NCI-H1092 treated with DMSO at 0.1 percent for 48 hours (cell line): ENCODE measurements around the gene PLXND1.
"Not testable (repeated sequence)": the region's sequence is repeated elsewhere in the genome, so short reads cannot be mapped to it uniquely, and the experiment has no call there.

Source experiments
- DNase-seq: peaks from one replicate; lab custom pipeline; 2025; lab: John Stamatoyannopoulos, UW

The PLXND1 gene

DNA sequence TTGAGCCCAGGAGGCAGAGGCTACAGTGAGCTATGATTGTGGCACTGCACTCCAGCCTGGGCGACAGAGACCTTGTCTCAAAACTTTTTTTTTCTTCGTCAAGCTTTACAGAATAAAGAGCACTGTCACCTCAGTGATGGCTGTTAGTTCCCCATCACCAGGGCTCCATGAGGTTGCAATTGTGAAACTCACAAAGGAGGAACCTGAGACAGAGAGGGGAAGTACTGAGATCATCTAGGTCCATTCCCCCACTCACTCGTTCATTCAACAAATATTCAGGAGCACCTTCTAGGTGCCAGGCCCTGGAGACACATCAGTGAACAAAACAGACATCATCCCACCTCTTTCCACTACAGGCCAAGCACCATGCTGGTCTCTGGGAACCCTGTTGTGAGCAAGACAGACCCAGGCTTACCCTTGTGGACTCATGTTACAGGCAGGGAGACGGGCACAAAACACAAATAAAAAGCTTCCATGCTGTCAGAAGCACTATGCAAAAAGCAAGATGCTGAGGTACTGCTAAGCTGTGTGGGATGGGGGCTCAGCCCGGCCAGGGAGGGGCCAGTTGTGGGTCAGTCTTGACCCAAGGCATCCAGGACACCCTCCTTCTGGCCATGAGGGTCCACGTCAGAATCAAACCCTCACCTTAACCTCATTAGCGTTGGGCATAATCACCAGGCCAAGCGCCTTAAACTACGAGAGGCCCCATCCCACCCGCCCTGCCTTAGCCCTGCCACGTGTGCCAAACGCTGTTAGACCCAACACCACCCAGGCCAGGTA, 80.2 kb downstream of the PLXND1 start:
- DNase-seq: no peak

DNA sequence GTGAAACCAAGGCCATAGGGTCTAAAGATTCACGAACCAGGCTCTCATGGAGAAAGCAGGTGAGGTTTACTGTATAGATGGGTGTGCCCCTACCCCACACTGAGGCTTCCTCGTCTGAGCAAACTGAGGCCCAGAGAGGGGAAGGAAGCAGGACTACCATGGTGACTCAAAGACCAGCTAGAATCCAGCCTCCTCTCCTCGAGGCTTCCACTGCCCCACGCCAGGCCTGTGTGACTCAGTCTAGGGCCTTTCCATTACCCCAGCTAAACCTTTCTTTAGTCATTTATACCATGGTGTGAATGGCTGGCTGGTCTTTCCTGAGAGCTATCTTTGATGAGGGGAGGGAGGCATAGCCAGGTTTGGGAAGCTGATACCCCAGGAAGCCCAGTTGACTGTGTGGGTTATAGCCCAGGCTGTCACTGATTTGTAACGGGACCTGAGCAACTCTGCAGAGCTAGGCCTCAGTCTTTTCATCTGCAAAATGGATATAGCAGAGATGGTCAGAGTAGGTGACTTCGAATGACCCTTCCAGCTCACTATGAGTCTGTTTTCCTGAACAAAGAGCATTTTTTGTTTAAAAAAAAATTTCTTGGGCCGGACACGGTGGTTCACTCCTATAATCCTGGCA, 81.0 kb downstream of the PLXND1 start:
- DNase-seq: no peak

DNA sequence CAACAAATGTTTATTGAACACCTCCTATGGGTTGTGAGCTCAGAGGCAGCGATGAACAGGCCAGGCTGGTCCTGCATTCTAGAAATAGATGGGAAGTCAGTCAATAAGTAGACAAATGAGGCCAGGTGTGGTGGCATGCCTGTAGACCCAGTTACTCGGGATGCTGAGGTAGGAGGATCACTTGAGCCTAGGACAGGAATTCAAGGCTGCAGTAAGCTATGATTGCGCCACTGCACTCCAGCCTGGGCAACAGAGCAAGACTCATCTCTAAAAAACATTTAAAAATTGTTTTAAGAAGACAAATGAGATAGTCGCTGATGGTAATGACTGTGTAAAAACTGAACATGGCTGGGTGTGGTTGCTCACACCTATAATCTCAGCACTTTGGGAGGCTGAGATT, 82.4 kb downstream of the PLXND1 start:
- no peak for DNase-seq

GRCh38 chr3:129522953-129523352, 83.5 kb downstream of the PLXND1 start:
- DNase-seq: no peak

- no peak for DNase-seq
Measured at GRCh38 chr3:129521611-129522010, 84.9 kb downstream of the PLXND1 start.

DNA sequence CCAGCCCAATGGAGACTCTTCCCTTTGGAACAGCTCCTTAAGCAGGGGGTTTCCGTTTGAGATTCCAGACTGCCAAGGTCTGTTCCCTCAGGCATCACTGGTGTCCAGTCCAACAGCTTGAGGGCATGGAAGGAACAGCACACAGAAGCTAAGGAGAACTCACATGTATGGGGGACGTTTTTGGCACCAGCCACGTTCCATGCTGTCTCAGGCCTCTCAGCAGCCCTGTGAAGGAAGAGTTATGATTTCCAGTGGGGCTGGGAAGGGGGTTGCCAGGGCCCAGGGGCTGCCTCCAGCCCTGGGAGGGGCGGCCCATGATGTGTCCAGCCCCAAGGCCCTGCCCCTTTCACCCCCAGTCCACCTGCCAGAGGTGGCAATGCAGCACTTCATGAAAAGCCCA, 85.5 kb downstream of the PLXND1 start:
- no peak for DNase-seq

DNA sequence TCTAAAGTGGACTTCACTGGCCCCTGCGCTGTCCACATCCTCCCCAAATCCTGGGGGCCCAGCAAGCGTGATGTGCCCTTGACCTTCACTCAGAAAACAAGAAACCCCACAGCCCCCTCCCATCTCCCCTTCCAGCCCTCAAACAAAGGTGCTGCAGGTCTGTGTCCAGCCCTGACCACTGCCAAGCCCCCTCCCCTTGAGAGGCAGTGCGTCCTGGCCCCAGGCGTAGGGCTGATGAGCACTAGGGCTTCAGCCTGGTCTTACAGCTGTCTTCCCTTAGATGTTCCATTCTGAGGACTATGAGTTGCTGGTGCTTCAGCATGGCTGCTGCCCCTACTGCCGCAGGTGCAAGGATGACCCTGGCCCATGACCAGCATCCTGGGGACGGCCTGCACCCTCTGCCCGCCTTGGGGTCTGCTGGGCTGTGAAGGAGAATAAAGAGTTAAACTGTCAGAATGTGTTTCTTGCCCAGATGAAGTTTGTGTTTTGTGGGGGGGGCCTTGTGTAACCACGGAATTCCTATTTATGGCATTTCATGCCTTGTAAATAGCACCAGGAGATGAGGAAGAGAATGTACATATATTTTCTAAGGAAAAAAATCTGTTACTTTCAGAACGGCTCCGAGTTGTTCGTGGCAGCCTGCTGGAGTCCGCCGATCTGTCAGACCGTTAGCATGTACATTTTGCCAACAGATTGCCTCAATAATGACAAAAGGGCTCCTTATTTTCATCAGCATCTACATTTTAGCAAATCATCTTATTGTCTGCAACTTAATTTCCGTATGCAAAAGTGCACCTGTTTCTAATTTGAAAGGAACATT, 86.4 kb downstream of the PLXND1 start:
- no peak for DNase-seq

- no peak for DNase-seq
Measured at GRCh38 chr3:129519449-129519848, 87.0 kb downstream of the PLXND1 start.

DNA sequence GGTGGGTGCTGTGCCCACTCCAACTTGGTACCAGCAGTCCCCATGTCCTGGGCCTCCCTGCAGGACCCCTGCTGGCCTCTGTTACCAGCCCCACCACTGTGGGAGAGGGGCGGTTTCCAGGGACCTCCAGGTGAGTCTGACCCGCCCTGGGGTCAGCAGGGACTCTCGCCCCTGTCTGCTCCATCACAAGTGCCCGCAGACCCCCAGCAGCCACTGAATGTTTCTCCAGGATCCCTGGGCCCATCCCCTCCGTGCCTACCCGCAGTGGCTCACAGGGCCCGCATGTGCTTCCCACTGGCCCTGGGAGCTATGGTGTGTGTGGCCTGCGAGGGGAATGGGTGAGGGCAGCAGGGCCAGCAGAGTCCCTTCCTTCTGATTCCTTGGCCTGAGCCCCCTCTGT, 87.9 kb downstream of the PLXND1 start:
- DNase-seq: no peak

DNA sequence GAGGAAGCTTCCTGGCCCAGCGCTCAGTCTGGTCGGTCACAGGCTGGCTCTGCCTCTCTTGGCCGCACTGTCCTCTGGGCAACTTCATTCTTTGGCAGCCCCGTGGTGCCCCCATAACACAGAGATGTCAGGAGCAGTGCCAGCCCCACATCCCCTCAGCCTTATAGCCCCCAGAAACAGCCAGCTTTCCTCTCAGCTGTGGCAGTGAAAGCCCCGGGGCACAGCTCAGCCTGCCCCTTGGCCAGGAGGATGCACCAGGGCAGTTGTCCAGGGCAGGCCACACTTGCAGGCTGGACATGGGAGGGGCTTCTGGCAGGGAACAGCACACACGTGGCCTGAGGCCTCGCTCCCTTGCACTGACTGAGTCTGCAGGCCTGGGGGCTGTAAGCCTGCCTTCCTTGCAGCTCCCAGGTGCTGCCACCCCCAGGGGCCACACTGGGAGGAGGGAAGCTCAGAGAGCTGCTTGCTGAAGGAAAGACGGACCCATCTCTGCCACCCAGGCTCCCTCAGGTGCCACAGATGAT, 88.4 kb downstream of the PLXND1 start:
- DNase-seq: no peak

DNA sequence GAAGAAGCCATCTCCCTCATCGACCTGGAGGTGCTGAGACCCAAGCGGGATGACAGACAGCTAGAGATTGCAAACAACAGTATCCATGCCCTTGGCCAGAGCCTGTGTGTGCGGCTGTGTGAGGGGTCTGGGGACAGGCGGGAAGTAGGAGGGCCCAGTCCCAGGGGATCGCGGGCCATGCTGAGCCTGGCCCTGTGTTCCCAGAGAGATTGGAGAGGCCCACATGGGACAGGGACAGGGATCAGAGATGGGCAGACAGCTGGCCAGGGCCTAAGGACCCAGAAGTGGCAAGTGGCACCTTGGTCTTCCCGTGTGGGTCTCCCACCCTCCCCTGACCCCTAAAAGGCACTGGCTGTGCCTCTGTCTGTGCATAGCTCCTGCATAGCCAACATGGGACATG, 89.0 kb downstream of the PLXND1 start:
- no peak for DNase-seq

GRCh38 chr3:129515821-129516432, 90.5 kb downstream of the PLXND1 start:
- DNase-seq: not testable (repeated sequence)

DNA sequence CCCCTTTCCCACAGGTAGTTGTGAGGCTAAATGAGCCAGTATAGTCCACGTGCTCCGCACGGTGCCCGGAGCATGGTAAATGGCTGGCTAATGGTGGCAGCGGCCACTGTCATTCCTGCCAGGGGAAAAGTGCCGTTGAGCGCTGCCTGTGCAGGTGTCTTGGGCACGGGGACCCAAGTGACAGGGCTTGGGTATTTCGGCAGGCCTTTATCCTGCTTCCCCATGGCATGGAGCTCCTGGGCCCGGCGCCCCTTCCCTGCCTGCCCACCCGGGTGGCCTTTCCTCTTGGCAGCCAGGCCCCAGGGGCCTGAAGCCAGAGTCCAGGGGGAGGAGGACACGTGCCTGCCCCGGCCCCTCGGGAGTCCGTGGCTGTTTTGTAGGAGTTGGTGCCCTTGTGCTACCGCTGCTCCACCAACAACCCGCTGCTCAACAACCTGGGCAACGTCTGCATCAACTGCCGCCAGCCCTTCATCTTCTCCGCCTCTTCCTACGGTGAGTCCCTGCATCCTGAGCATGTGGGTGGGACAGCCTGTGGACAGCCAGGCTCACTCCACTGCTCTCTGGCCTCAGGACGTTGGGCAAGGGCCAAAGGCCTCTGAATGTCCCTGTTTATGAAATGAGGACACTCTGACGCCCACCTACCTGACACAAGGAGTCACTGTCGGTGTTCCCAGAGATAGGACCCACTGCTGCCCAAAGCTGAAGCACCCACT, 91.2 kb downstream of the PLXND1 start:
- not testable (repeated sequence) for DNase-seq

- DNase-seq: no peak
Measured at GRCh38 chr3:129514563-129514962, 91.9 kb downstream of the PLXND1 start.

DNA sequence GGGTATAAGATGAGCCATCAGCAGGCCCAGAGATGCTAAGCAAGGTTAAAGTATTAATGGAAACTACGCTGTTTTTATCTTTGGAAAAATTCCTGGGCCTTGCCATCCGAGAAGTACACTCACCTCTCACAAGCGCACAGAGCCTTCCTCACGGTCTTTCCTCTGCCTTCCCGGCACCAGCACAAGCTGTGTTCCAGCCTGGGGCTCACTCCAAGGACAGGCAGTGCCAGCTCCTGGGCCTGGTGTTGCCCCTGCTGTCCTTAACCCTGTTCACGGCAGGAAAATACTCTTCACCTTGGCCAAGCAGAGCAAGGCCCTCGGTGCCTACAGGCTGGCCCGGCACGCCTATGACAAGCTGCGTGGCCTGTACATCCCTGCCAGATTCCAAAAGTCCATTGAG, 92.4 kb downstream of the PLXND1 start:
- no peak for DNase-seq

DNA sequence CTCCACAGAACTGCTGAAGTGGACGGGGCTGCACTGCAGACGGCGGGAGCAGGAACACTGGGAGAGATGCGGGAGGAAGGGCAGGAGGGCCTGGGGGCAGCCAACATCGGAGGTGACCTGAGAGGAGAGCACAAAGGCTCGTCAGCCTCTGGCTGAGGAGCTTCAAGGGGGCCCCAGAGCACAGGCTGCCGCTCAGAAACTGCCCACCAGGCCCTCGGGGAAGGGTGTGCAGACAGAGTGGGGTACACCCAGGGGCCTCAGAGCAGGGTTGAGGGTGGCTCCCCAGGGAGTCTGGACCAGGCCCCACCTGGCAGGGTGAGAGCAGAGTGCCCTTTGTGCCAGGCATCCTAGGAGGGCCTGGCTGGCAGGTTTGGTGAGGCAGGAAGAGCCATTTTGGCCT, 92.8 kb downstream of the PLXND1 start:
- no peak for DNase-seq

DNA sequence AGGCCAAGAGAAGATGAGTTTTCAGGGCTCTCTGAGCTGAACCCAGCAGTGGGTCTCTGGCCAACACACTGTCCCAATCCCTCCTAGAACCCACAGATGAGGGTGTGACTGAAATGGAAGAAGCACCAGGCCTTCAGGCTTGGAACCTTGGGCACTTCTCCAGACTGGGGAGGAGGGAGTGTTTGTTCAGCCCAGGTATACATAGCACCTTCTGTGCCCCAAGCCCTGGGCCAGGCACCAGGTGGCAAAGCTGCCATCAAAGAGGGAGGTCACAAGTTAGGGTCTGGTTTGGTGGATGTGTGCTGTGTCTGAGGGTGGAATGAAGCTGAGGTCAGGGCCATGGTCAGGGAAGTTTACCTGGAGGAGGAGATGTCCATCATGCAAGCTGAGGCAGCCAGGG, 93.9 kb downstream of the PLXND1 start:
- DNase-seq: no peak

GRCh38 chr3:129507181-129507831, 99.2 kb downstream of the PLXND1 start:
- peak; percentile 58 for DNase-seq

GRCh38 chr3:129506231-129506742, 100.2 kb downstream of the PLXND1 start:
- DNase-seq: peak; percentile 96

DNA sequence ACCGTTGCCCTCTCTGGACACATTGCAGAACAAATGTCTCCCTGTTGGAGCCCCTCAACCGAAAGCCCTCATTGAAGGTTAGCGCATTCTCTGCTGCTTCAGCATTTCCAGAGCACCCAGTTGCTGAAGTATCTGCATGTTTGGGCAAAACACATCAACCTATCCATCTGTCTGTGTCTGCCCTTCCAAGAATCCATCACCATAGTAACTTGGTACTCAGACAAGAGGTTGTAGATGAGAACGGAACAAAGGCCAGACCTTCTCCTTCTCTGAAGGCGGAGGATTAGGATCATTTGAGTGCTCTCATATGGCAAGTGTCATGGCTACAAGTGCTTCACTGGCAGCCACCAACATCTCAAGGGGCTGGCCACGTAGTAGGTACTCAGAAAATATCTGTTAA, 101.1 kb downstream of the PLXND1 start:
- peak; percentile 62 for DNase-seq
